ENCODE data around the gene COL9A2.
A peak's percentile ranks its signal among the peaks of the same experiment; 100 is the strongest.

Gene COL9A2

GRCh38 chr1:40258445-40258769, 58.7 kb downstream of the COL9A2 start:
- no peak for DNase-seq (ENCODE audit: low read depth, low spot score)

GRCh38 chr1:40257688-40258444, 59.2 kb downstream of the COL9A2 start, which contains the start of gene ZMPSTE24:
ZMPSTE24 (plus strand) TSS chr1:40258236; CDS start chr1:40258272, 36 bp downstream.
- peak; percentile 98 for DNase-seq (ENCODE audit: low read depth, low spot score)

GRCh38 chr1:40257313-40257687, 59.8 kb downstream of the COL9A2 start:
- DNase-seq (ENCODE audit: low read depth, low spot score): no peak

GRCh38 chr1:40256401-40257084, 60.5 kb downstream of the COL9A2 start:
- peak; percentile 17 for DNase-seq (ENCODE audit: low read depth, low spot score)

GRCh38 chr1:40255231-40255630, 61.9 kb downstream of the COL9A2 start:
- DNase-seq (ENCODE audit: low read depth, low spot score): no peak

GRCh38 chr1:40252601-40253000, 64.5 kb downstream of the COL9A2 start:
- peak; percentile 57 for DNase-seq (ENCODE audit: low read depth, low spot score)

GRCh38 chr1:40251456-40251855, 65.6 kb downstream of the COL9A2 start:
- DNase-seq (ENCODE audit: low read depth, low spot score): no peak
